Measurements from ENCODE around the gene LRRC75A.

GRCh38 chr17:16422416-16422815, 69.6 kb downstream of the LRRC75A start:
- TF ChIP-seq GATA3 (IDR thresholded peaks at IDR 0.05; ENCODE audit: low read depth, low read length) (no peak), GATA2 (IDR thresholded peaks at IDR 0.05; ENCODE audit: low read depth, low read length) (no peak)

Measured in SH-SY5Y (cell line).